Peyer's patch (tissue), 4 donors: ENCODE results near the gene C3orf20.

Source experiments
- CTCF ChIP-seq, 6 experiments: fragments of 450-650 bp in 4 of 6; fragments of 200-600 bp in 2 of 6; sonication (generic) in 1 of 6; IDR thresholded peaks; one replicate each; pipeline ENCODE4 v1.5.1; 2017 to 2019; ENCODE audit warnings: antibody characterized with exemption in 6 of 6, mild to moderate bottlenecking in 3 of 6, moderate library complexity in 1 of 6
- POLR2A ChIP-seq, 2 donors: fragments of 450-650 bp; IDR thresholded peaks; one replicate each; pipeline ENCODE4 v1.5.1; 2017; ENCODE audit warnings: antibody characterized with exemption in 2 of 2, mild to moderate bottlenecking in 2 of 2, moderate library complexity in 2 of 2

DNA sequence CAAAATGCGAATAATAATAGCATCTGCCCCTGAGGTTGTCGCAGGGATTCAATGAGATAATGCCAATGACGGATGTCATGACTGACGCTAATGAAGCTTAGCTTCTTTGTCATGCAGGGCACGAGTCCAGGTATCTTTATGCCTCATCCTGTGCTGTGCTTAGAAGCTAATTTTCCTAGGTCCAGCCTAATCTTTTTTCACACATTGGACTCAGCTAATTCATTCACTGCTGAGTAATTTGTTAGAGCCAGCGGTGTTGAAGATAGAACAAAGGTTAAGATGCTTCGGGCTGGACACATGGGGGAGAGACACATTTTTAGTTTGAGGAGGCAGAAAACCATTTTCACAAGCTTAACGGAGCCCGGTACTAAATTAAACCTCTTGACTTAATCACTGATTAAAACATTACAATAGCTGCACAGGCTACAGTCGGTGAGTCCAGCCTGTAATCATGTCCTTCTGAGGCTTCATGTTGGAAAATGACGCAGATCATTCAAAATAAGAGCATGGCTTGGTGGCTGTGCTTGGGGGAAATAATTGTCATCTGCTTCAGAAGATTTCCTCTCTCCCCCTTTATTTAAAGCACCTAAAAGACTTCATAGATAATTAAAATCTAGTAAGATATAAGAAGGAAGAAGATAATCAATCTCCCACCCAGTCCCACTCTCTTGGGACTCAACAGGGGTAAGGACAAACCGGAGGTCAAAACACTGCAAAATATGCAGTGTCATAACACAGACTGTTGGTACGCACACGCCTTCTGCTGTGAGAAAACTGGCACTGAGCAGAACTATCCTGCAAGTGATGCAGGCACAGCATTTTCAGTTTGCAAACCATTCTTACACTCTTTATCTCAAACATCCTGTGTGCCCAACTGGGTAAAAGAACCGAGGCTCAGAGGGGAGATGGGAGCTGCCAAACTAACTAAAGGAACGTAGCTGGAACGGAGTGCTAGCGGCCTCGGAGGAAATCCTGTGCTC lies 26.7 kb upstream of the C3orf20 start:
- TF ChIP-seq POLR2A (IDR thresholded peaks at IDR 0.05), result no peak
- TF ChIP-seq CTCF (IDR thresholded peaks at IDR 0.05), result no peak
